Frontal cortex (tissue), 4 donors: ENCODE measurements around the gene FBXO31. TPM values are rescaled to one million over a fixed set of nuclear protein-coding genes. Genes with fewer than 3 reads are reported as not detected.
"Not testable (repeated sequence)": the region's sequence is repeated elsewhere in the genome, so short reads cannot be mapped to it uniquely, and the experiment has no call there.

Source experiments
- DNase-seq, 2 donors: peaks; one replicate each; pipeline ENCODE4 v3.0.0; 2012; ENCODE audit warnings: low spot score in 2 of 2
- FAIRE-seq: peaks from 2 replicates; lab custom pipeline; 2012; peaks lifted over from hg19 to GRCh38; lab: Jason Lieb, UNC
- total RNA-seq: library from RNA; depleted of rRNA; stranded (reverse); fragments of >200 nt; gene quantifications from one replicate; pipeline ENCODE4 v1.2.3, GENCODE V29; 2014
- donor health status: control.
- donor health status: control.
- donor health status: control.

FBXO31 gene
- total RNA-seq, 1 donor from 2014 or later: 22.8 TPM

DNA sequence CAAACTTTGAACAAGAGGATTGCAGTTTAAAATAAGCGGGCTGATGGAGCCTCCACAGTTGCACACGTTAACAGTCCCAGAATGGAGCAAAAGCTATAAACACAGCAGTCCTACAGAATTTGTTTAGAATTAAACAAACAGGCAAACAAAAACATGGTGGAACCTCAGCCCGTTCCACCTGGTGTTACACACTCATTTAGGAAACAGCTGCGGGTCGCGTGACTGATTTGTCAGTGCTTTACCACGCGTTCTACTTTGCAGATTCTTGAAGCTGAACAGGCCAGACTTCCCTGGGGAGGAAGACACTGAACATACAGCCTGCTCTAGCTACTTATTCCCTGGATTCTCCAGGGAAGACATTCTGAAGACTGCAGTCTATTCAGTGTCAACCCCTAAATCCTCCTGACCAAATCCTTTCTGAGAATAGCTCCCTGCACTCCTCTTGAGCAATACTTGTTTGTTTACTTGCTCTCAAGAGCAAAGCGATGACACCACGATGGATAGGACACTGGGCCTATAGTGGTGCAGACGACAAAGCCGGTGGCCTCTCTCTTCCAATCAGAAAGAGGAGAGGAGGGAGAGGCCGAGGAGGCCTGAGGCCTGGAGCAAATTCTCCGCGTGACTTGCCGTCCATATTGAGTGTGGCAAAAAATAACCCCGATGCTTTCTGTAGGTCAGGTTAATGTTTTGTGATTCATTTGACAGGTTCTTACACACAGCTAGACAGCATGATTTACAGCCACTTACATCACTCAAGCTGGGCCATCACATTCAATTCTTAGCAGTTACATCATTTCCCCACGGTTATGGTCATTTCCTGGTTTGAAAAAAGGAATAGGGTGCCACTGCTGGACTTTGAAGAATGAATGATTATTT is 4.6 kb upstream of the FBXO31 start:
- DNase-seq (peak; percentile 85 to 86), FAIRE-seq (peak; percentile 64)

GRCh38 chr16:87384875-87385167 is 1.2 kb upstream of the FBXO31 start:
- not testable (repeated sequence) for FAIRE-seq, DNase-seq

DNA sequence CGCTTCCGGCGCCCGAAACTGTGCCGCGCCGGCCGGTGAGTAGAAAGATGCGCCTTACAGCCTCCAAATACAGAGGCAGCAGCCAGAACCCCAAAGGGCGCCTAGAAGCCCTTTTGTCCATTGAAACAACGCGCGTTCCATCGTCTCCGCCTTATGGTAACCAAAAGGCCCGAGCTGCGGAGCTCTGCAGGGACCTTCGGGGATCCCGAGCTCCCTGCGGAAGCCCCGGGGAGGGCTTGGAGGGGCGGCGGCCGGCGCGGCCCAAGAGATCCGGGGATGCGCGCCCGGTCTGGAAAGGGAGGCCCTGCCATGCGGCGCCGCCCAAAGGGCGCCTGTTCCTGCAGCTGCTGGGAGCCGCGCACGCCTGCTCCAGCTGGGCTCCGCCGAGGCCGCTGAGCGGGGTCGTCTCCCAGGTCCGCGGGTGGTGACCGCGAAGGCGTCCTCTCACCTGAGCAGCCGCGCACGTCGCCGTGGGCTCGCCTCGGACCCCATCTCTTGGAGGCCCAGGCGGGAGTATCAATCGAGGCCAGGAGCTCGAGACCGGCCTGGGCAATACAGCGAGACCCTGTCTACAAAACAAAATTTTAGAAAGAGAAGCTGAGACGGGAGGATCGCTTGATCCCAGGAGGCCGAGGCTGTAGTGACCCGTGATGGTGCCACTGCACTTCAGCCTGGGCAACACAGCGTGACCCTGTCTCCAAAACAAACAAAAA is 742 bp upstream of the FBXO31 start:
- FAIRE-seq (no peak), DNase-seq (peak in 1 of 2 donors; percentile 59)

GRCh38 chr16:87382023-87382785 is 1.4 kb downstream of the FBXO31 start:
- DNase-seq: no peak
- no peak for FAIRE-seq

DNA sequence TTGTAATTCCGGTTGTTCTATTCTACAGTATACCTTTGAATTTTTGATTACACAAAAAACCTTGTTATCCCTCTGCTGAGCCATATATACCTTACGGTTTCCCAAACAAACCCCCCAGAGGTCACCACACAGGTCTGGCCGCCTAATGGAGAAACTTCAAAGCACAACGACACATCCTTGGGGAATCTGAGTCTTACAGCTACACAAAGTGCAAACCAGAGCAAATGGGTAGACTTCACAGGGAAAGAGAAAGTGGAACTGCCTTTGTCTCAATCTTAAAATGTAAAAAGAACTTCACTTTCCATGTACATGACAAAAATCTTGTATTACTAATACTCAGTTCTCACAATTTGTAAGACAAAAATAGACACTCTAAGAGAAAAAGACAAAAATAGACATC is 2.7 kb downstream of the FBXO31 start:
- FAIRE-seq (no peak), DNase-seq (no peak)

GRCh38 chr16:87380403-87380802 is 3.2 kb downstream of the FBXO31 start:
- no peak for FAIRE-seq
- no peak for DNase-seq

DNA sequence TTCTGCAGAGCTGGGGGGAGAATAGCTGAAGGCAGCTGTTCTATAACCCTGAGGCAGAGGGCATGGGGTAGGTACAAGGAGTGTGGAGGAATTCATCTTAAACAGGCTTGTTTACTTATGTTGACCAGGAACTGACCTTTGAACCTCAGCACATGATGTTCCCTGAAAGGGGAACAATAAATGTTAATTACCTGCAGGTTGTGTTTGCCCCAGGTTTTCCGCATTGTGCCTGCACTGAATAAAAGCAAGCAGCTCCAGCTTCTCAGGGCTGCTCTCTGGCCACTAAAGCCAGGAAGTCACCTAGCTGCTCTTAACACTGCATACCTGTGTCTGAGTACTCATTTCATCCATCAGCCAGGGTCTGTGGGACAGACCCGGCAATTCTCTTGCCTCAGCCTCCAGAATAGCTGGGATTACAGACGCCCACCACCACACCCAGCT is 4.2 kb downstream of the FBXO31 start:
- DNase-seq, FAIRE-seq: not testable (repeated sequence)

DNA sequence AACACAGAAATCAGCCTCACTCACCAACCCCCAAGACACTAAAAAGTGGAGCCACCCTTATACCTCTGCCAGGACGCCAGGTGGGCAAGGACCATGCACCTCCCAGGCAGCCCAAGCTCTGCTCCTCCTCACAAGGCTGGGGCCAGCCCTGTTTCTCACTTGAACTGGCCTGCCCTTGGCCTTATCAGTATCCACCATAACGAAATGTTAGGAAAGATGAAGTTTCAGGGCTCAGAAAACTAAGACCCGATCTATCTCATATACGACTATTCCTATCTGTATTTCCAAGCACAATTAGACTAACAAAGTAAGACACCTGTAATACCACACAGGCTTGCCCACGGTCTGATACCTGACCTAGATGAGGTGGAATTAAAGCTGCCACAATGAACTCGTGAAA is 6.9 kb downstream of the FBXO31 start:
- no peak for DNase-seq
- FAIRE-seq: no peak

DNA sequence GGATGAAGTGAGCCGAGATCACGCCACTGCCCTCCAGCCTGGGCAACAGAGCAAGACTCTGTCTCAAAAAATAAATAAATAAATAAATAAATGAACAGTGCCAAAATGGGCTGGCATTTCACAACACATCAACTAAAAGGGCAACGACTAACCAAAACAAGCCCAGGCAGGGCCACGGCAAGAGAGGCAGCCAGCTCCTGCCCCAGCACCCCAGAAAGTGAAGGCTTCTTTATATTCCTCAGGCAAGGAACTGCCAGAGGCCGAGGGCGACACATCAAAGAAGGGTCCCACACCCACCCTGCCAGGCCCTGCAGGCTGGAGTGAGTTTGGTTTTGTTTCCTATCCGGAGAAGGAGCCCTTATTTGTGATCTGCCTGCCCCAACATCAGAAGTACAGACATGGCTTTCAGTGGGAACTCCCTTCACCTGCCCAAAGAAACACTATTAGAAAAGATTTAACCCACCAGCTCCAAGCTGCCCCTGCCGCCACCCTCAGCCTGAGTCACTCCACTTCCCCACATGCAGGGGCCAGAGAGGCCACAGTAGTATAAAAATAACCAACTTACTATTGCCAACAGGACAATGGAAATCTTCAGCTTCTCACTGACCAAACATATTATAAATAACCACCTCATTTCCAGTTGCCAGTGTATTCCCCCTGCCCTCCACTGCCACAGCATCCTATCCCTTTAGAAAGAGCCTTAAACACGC is 8.0 kb downstream of the FBXO31 start:
- no peak for FAIRE-seq
- no peak for DNase-seq

- DNase-seq: no peak
- FAIRE-seq: no peak
Observed at GRCh38 chr16:87374313-87374712, 9.3 kb downstream of the FBXO31 start.

- DNase-seq: no peak
- FAIRE-seq: no peak
Observed at GRCh38 chr16:87372305-87372704, 11.3 kb downstream of the FBXO31 start.

DNA sequence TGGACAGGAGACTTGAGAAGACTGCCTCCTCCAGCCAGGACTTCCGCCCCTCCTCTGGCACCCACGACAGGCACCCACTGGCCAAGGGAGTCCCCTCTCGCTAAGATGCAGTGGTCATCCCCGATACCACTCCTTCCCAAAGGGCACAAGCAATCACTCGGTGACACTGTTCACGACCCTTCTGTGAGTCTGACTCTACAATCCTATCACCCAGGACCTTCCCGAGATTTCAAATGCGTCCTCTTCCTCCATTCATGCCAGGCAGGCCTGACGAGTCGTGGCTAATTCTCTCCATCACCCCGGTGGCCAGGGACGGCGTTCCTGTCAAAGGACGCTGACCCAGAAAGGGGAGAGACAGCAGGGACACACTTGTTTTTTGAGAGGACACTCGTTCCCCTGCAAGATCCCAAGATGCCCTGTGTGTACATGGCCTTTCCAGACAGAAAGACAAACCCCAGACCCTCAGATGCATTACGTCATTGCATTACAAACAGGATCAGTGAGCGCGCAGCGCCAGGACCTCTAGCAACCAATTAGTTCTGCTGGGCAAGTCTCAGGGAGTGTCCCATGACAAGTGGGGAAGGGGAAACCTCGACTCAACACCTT is 12.2 kb downstream of the FBXO31 start:
- no peak for FAIRE-seq
- DNase-seq: no peak

DNA sequence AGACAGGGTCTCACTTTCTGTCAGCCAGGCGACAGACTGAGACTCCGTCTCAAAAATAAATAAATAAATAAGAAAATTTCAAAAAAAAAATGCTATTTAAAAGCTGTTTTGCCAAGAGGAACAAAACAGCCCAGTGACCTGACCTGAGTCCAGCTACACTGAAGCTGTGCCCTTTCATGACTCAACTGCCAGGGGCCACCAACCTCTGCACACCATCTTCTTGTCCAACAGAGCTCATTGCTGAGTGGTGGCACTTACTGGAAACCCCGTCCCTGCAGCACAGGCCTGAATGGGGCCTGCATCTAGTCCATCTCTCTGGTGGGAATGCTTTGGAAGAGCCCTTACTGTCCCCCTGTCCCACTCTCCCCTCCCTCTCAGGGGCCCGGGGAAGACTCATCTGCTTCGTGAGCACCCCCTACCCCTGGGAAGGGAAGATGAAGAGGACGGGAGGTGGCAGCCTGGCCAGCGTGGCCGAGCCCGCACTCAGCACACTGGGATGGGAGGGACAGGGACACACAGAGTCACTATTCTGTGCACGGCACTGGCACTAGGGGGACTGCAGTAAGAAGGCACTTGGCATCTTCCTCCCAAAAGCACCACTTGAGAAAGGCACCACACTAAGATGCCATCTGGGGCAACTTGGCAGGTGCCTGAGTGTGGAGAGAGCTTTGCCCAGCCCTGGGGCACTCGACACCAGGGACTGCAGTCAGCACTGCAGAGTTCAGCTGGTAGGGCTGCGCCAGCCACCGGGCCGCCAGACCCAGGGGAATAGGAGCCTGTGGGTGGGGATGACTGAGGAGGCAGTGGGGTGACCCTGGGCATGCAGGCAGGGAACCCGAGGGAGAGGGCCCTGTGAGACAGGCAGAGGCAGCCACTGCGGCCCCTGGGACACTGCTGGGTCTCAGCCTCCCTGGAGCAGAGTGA is 13.5 kb downstream of the FBXO31 start:
- DNase-seq (no peak), FAIRE-seq (no peak)

- no peak for FAIRE-seq
- no peak for DNase-seq
Observed at GRCh38 chr16:87369117-87369765, 14.3 kb downstream of the FBXO31 start.

DNA sequence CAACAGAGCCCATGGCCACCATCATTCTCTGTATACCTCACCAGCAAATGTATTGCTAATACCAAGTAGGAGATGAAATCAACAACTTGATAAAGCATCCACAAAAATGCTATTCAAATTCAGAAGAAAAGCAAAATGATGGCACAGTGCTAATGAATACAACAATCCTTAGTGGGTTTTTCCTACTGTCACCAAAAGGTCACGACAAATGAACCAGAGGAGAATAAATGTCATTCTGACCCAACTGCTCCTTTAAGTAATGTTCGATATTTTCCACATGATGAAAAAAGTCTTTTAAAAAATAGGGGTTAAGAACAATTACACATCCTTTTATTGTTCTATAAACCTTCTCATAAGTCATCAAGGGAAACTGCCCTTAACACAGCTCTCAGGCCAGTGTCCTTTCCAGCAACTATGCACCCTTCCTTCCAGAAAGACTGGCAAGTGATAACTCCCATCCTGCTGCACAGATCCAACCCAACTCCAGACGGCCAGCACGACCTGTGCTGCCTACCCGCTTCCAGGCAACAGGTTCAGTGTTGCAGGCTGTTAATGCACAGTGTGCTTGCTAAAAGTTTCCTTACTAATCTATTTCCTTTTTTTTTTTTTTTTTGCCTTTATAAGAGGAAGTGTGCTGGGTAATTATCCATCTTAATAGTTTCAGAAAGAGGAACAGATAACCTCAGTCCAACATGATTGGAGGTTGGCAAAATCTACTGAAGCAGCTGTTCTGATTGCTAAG is 15.4 kb downstream of the FBXO31 start:
- DNase-seq: no peak
- no peak for FAIRE-seq

DNA sequence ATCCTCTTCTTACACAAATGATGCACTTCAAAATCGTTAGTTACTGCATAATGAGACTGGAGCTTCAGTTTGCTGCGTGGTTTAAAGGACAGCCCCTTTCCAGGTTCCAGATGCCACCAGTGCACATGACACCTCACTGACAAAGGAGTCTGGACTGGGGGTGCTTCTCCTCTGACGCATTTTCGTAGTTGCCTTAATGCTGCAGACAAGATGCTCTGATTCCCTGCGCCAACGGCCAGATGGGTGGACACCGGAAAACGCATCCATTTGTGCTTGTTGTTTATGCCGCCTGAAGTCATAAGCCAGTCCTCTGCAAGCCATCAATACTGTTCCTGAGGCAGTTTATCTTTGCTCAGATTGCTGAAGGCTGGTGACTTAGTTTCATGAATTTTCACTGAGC is 16.0 kb downstream of the FBXO31 start:
- FAIRE-seq (no peak), DNase-seq (no peak)

DNA sequence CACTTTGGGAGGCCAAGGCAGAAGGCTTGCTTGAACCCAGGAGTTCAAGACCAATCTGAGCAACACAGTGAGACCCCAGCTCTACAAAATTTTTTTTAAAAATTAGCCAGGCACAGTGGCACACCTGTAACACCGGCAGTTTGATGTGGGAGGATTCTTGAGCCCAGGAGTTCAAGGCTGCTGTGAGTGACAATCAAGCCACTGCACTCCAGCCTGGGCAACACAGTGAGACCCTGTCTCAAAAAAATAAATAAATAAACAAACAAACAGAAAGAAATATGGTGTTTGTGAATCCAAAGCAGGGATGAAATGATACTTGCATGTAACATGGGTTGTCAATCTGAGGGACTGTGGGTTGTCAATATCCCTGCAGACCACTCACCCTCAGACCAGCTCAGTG is 16.6 kb downstream of the FBXO31 start:
- no peak for DNase-seq
- no peak for FAIRE-seq
